H9 (cell line): ENCODE results near the gene TACC2. TPM values are rescaled to one million over a fixed set of nuclear protein-coding genes. Genes with fewer than 3 reads are reported as not detected.

ENCODE experiments used
- DNase-seq: peaks from one replicate; pipeline ENCODE4 v3.0.0-alpha.2; 2017
- H2AFZ ChIP-seq: one replicate; pipeline ENCODE4 v1.6.1; 2013; ENCODE audit warnings: mild to moderate bottlenecking, low read length, control low read depth, moderate library complexity
- H2AK5ac ChIP-seq: 2 replicates; pipeline ENCODE4 v1.6.1; 2013; ENCODE audit warnings: low read length, control low read depth, mixed read lengths; ENCODE audit not compliant: insufficient read length
- H2BK120ac ChIP-seq: one replicate; pipeline ENCODE4 v1.6.1; 2013; ENCODE audit warnings: low read depth, mild to moderate bottlenecking, low read length, control low read depth, inconsistent platforms; ENCODE audit not compliant: poor library complexity, severe bottlenecking
- H2BK12ac ChIP-seq: 2 replicates; pipeline ENCODE4 v1.6.1; 2013; ENCODE audit warnings: low read length, control low read depth, mixed read lengths, low read depth; ENCODE audit not compliant: insufficient read length
- H2BK15ac ChIP-seq: 2 replicates; pipeline ENCODE4 v1.6.1; 2013; ENCODE audit warnings: low read depth, low read length, control low read depth
- H2BK20ac ChIP-seq: one replicate; pipeline ENCODE4 v1.6.1; 2013; ENCODE audit warnings: low read depth, mild to moderate bottlenecking, low read length, control low read depth, inconsistent platforms; ENCODE audit not compliant: poor library complexity, severe bottlenecking
- H2BK5ac ChIP-seq: 2 replicates; pipeline ENCODE4 v1.6.1; 2013; ENCODE audit warnings: low read length, control low read depth, mixed read lengths; ENCODE audit not compliant: insufficient read length
- H3K14ac ChIP-seq: 2 replicates; pipeline ENCODE4 v1.6.1; 2013; ENCODE audit warnings: low read length, control low read depth; ENCODE audit not compliant: insufficient read depth
- H3K18ac ChIP-seq: 2 replicates; pipeline ENCODE4 v1.6.1; 2013; ENCODE audit warnings: low read depth, mild to moderate bottlenecking, mixed read lengths, low read length, control low read depth; ENCODE audit not compliant: insufficient read length
- H3K23ac ChIP-seq: 2 replicates; pipeline ENCODE4 v1.6.1; 2013; ENCODE audit warnings: low read length, control low read depth, mixed read lengths, low read depth; ENCODE audit not compliant: insufficient read length
- H3K23me2 ChIP-seq: 2 replicates; pipeline ENCODE4 v1.6.1; 2013; ENCODE audit warnings: low read depth, mild to moderate bottlenecking, mixed read lengths, low read length, control low read depth; ENCODE audit not compliant: insufficient read length, poor library complexity, severe bottlenecking
- H3K27ac ChIP-seq: 2 replicates; pipeline ENCODE4 v1.5.1; 2013; ENCODE audit warnings: low read length, control low read depth, mixed read lengths, low read depth; ENCODE audit not compliant: insufficient read length
- H3K27me3 ChIP-seq: 2 replicates; pipeline ENCODE4 v1.6.1; 2013; ENCODE audit warnings: low read length, control low read depth, inconsistent platforms; ENCODE audit not compliant: insufficient read depth
- H3K4ac ChIP-seq: 2 replicates; pipeline ENCODE4 v1.6.1; 2013; ENCODE audit warnings: low read depth, mild to moderate bottlenecking, control low read depth, inconsistent platforms, low read length, moderate library complexity
- H3K4me1 ChIP-seq: 2 replicates; pipeline ENCODE4 v1.6.1; 2013; ENCODE audit warnings: low read length, control low read depth, inconsistent platforms; ENCODE audit not compliant: insufficient read depth
- H3K4me2 ChIP-seq: 2 replicates; pipeline ENCODE4 v1.6.1; 2013; ENCODE audit warnings: low read length, control low read depth, mixed read lengths; ENCODE audit not compliant: insufficient read length, insufficient read depth
- H3K56ac ChIP-seq: 2 replicates; pipeline ENCODE4 v1.6.1; 2013; ENCODE audit warnings: low read depth, mild to moderate bottlenecking, mixed read lengths, low read length, control low read depth; ENCODE audit not compliant: insufficient read length
- H3K79me1 ChIP-seq: 2 replicates; pipeline ENCODE4 v1.6.1; 2013; ENCODE audit warnings: low read depth, mild to moderate bottlenecking, moderate library complexity, low read length, control low read depth, inconsistent platforms; ENCODE audit not compliant: insufficient read depth, poor library complexity, severe bottlenecking
- H3K79me2 ChIP-seq: 2 replicates; pipeline ENCODE4 v1.6.1; 2013; ENCODE audit warnings: low read length, control low read depth, inconsistent platforms; ENCODE audit not compliant: insufficient read depth
- H3K9ac ChIP-seq: 2 replicates; pipeline ENCODE4 v1.6.1; 2013; ENCODE audit warnings: low read length, control low read depth, mixed read lengths; ENCODE audit not compliant: insufficient read length; ENCODE audit errors: extremely low read depth
- H3K9me3 ChIP-seq: one replicate; pipeline ENCODE4 v1.6.1; 2013; ENCODE audit warnings: low read depth, low read length, inconsistent platforms; ENCODE audit not compliant: control insufficient read depth
- H3T11ph ChIP-seq: one replicate; pipeline ENCODE4 v1.6.1; 2013; ENCODE audit warnings: mild to moderate bottlenecking, low read length, control low read depth, inconsistent platforms
- H4K20me1 ChIP-seq: one replicate; pipeline ENCODE4 v1.6.1; 2013; ENCODE audit not compliant: control insufficient read depth, insufficient read length, insufficient read depth
- H4K5ac ChIP-seq: 2 replicates; pipeline ENCODE4 v1.6.1; 2013; ENCODE audit warnings: low read depth, mild to moderate bottlenecking, mixed read lengths, low read length, control low read depth; ENCODE audit not compliant: insufficient read length
- H4K8ac ChIP-seq: replicated peaks from 2 replicates; pipeline ENCODE4 v1.6.1; 2013; ENCODE audit warnings: low read length, control low read depth, mixed read lengths, low read depth; ENCODE audit not compliant: insufficient read length
- H4K91ac ChIP-seq: 2 replicates; pipeline ENCODE4 v1.6.1; 2013; ENCODE audit warnings: low read depth, mild to moderate bottlenecking, moderate library complexity, mixed read lengths, low read length, control low read depth; ENCODE audit not compliant: insufficient read length
- H3K27ac Mint-ChIP-seq, 3 experiments: 2 replicates in 2 of 3; 3 replicates in 1 of 3; pipeline ENCODE4 v1.8.0; 2020 to 2021; ENCODE audit warnings: mixed read lengths in 3 of 3, mild to moderate bottlenecking in 1 of 3, moderate library complexity in 1 of 3
- H3K27me3 Mint-ChIP-seq: 2 replicates; pipeline ENCODE4 v1.8.0; 2021; ENCODE audit warnings: low read depth, mild to moderate bottlenecking, moderate library complexity, mixed read lengths
- H3K36me3 Mint-ChIP-seq, 3 experiments: 2 replicates in 2 of 3; 3 replicates in 1 of 3; pipeline ENCODE4 v1.8.0; 2020 to 2021; ENCODE audit warnings: low read depth in 3 of 3, mixed read lengths in 3 of 3; ENCODE audit not compliant: insufficient read depth in 1 of 3
- H3K4me1 Mint-ChIP-seq, 2 experiments: 2 replicates each; pipeline ENCODE4 v1.8.0; 2020; ENCODE audit warnings: mixed read lengths in 2 of 2
- H3K4me3 Mint-ChIP-seq, 2 experiments: 2 replicates in 1 of 2; 3 replicates in 1 of 2; pipeline ENCODE4 v1.8.0; 2020 to 2021; ENCODE audit warnings: mild to moderate bottlenecking in 2 of 2, mixed read lengths in 2 of 2, moderate library complexity in 1 of 2
- H3K9me3 Mint-ChIP-seq, 2 experiments: 2 replicates in 1 of 2; 3 replicates in 1 of 2; pipeline ENCODE4 v1.8.0; 2020; ENCODE audit warnings: mild to moderate bottlenecking in 2 of 2, mixed read lengths in 2 of 2, moderate library complexity in 1 of 2
- CTCF ChIP-seq: fragments of 200-600 bp; sonication (generic); conservative IDR thresholded peaks from 3 replicates; pipeline ENCODE4 v1.8.0; 2021; ENCODE audit warnings: antibody characterized with exemption, mild to moderate bottlenecking
- WGBS: extraction: QIAGEN DNeasy Blood & Tissue Kit; methylation state at CpG from one replicate; pipeline ENCODE4 v1.1.7; 2013; ENCODE audit warnings: missing lambda C conversion rate, low lambda C conversion rate, mixed read lengths; ENCODE audit not compliant: insufficient read length; ENCODE audit errors: extremely low coverage; 5-methylcytosine and 5-hydroxymethylcytosine counted together
- total RNA-seq: library from RNA; stranded (reverse); gene quantifications from 2 replicates; pipeline ENCODE4 v1.2.1, GENCODE V29; 2021

Gene TACC2
- total RNA-seq, 1 experiment from 2014 or later, result 58.1 TPM

GRCh38 chr10:122087436-122087835, 98.5 kb downstream of the TACC2 start:
- Mint-ChIP-seq H3K27ac (no peak overlapping the region), H3K27me3 (peaks cover 1% of the 10 kb centered on the region; the same call in 1 of the 2 replicates), H3K36me3 (no peaks in the 10 kb centered on the region; a peak in 2 of 7 replicates), H3K4me1 (no peaks in the 10 kb centered on the region), H3K4me3 (no peak overlapping the region), H3K9me3 (no peaks in the 10 kb centered on the region)
- Histone ChIP-seq H3K4me1 (no peaks in the 10 kb centered on the region), H2BK5ac (no peak overlapping the region), H2BK15ac (no peak overlapping the region), H3K79me2 (no peaks in the 10 kb centered on the region), H3K4ac (no peak overlapping the region), H3K79me1 (no peaks in the 10 kb centered on the region), H2AK5ac (no peak overlapping the region), H2BK12ac (no peak overlapping the region), H2AFZ (no peak overlapping the region), H4K20me1 (no peaks in the 10 kb centered on the region), H4K91ac (no peak overlapping the region), H4K5ac (no peak overlapping the region), H2BK20ac (no peak overlapping the region), H3K27me3 (no peaks in the 10 kb centered on the region), H3K23me2 (no peaks in the 10 kb centered on the region), H3K23ac (no peak overlapping the region), H3K9me3 (no peaks in the 10 kb centered on the region), H3K56ac (no peak overlapping the region), H3K18ac (peak overlapping the region; percentile 21), H4K8ac (no peak overlapping the region), H3K4me2 (no peak overlapping the region), H3K9ac (no peak overlapping the region), H3T11ph (no peak overlapping the region), H3K14ac (peak overlapping the region; percentile 2; the same call in 1 of the 2 replicates), H2BK120ac (no peak overlapping the region), H3K27ac (no peak overlapping the region)
- no CpG with 5 or more reads among the region's 9 CpGs for WGBS
- no peak for DNase-seq
- TF ChIP-seq CTCF, result no peak
